GM12865 (cell line): Measurements from ENCODE around the gene SNCAIP.
"Not testable (repeated sequence)": the region's sequence is repeated elsewhere in the genome, so short reads cannot be mapped to it uniquely, and the experiment has no call there.

Experiments used
- DNase-seq: peaks from one replicate; pipeline ENCODE4 v3.0.0; 2010; ENCODE audit warnings: low read depth
- H3K4me3 ChIP-seq: 2 replicates; pipeline ENCODE4 v1.5.1; 2011; ENCODE audit warnings: mild to moderate bottlenecking, low read depth, low read length, control low read depth
- CTCF ChIP-seq: IDR thresholded peaks from 2 replicates; pipeline ENCODE4 v1.5.1; 2011; ENCODE audit warnings: low read length, control low read depth, low read depth, inconsistent platforms; ENCODE audit not compliant: insufficient read depth; ENCODE audit errors: missing control alignments

SNCAIP gene

GRCh38 chr5:122480146-122480545, 168.1 kb downstream of the SNCAIP start:
- TF ChIP-seq CTCF = no peak
- no peak for DNase-seq
- H3K4me3 ChIP-seq = no peak overlapping the region

- no peak for TF ChIP-seq CTCF
- H3K4me3 ChIP-seq = no peak overlapping the region
Measured at GRCh38 chr5:122484103-122484502, 172.1 kb downstream of the SNCAIP start.

GRCh38 chr5:122485226-122485625, 173.2 kb downstream of the SNCAIP start:
- TF ChIP-seq CTCF = no peak
- DNase-seq = no peak
- no peak overlapping the region for H3K4me3 ChIP-seq

More at GRCh38 chr5:122484103-122484502, 172.1 kb downstream of the SNCAIP start:
- no peak for DNase-seq

- not testable (repeated sequence) for DNase-seq, H3K4me3 ChIP-seq
Measured at GRCh38 chr5:122486616-122487015, 174.6 kb downstream of the SNCAIP start.

- DNase-seq = no peak
- H3K4me3 ChIP-seq = no peak overlapping the region
- TF ChIP-seq CTCF = no peak
Measured at GRCh38 chr5:122490718-122491117, 178.7 kb downstream of the SNCAIP start.

- peak; percentile 16 for TF ChIP-seq CTCF
- peak; percentile 24 for DNase-seq
- no peak overlapping the region for H3K4me3 ChIP-seq
Measured at GRCh38 chr5:122492675-122493074, 180.6 kb downstream of the SNCAIP start.

- TF ChIP-seq CTCF = no peak
- no peak overlapping the region for H3K4me3 ChIP-seq
- no peak for DNase-seq
Measured at GRCh38 chr5:122493091-122494021, 181.3 kb downstream of the SNCAIP start.
